ENCODE measurements around the gene UBAP1. TPM values are rescaled to one million over a fixed set of nuclear protein-coding genes. Genes with fewer than 3 reads are reported as not detected.

UBAP1 gene
- total RNA-seq, 1 experiment from 2014 or later = 29.4 TPM

GRCh38 chr9:34227445-34227844 is 48.6 kb downstream of the UBAP1 start:
- Mint-ChIP-seq H3K36me3 (ENCODE audit: insufficient read depth, unreplicated experiment) (no peaks in the 10 kb centered on the region), H3K27me3 (ENCODE audit: unreplicated experiment) (no peaks in the 10 kb centered on the region), H3K27ac (ENCODE audit: unreplicated experiment) (no peak overlapping the region), H3K4me1 (ENCODE audit: low read depth, unreplicated experiment) (no peaks in the 10 kb centered on the region), H3K4me3 (ENCODE audit: low read depth, unreplicated experiment) (no peak overlapping the region), H3K9me3 (ENCODE audit: low read depth, unreplicated experiment) (no peaks in the 10 kb centered on the region)
- DNase-seq = no peak
- BruUV-seq (replicated peaks) = no TSS peak
- no peak for TF ChIP-seq CTCF (IDR thresholded peaks at IDR 0.05; ENCODE audit: unreplicated experiment)
- intact Hi-C loops (cut with micrococcal nuclease; ENCODE audit: unreplicated experiment) = no loop called here
- CTCF ChIA-PET = no interaction called here

GRCh38 chr9:34230556-34230955 is 51.7 kb downstream of the UBAP1 start:
- H3K4me3 Mint-ChIP-seq (ENCODE audit: low read depth, unreplicated experiment) = no peak overlapping the region
- CTCF ChIA-PET = interaction anchor here (0.6 kb wide), 1 partner anchor 17 kb away, joined by 4 read pairs; no protein-coding TSS in a partner anchor
- no peak for TF ChIP-seq CTCF (IDR thresholded peaks at IDR 0.05; ENCODE audit: unreplicated experiment)
- H3K4me1 Mint-ChIP-seq (ENCODE audit: low read depth, unreplicated experiment) = no peaks in the 10 kb centered on the region
- H3K36me3 Mint-ChIP-seq (ENCODE audit: insufficient read depth, unreplicated experiment) = peaks cover 6% of the 10 kb centered on the region
- no peak overlapping the region for H3K27ac Mint-ChIP-seq (ENCODE audit: unreplicated experiment)
- DNase-seq = no peak
- BruUV-seq (replicated peaks) = no TSS peak
- intact Hi-C loops (cut with micrococcal nuclease; ENCODE audit: unreplicated experiment) = no loop called here
- H3K27me3 Mint-ChIP-seq (ENCODE audit: unreplicated experiment) = no peaks in the 10 kb centered on the region
- H3K9me3 Mint-ChIP-seq (ENCODE audit: low read depth, unreplicated experiment) = no peaks in the 10 kb centered on the region

- no peak for DNase-seq
- BruUV-seq (replicated peaks) = no TSS peak
- intact Hi-C loops (cut with micrococcal nuclease; ENCODE audit: unreplicated experiment) = no loop called here
- Mint-ChIP-seq H3K4me3 (ENCODE audit: low read depth, unreplicated experiment) (no peak overlapping the region), H3K27me3 (ENCODE audit: unreplicated experiment) (no peaks in the 10 kb centered on the region), H3K9me3 (ENCODE audit: low read depth, unreplicated experiment) (no peaks in the 10 kb centered on the region), H3K36me3 (ENCODE audit: insufficient read depth, unreplicated experiment) (peaks cover 6% of the 10 kb centered on the region), H3K27ac (ENCODE audit: unreplicated experiment) (no peak overlapping the region), H3K4me1 (ENCODE audit: low read depth, unreplicated experiment) (no peaks in the 10 kb centered on the region)
- CTCF ChIA-PET = interaction anchor here (0.5 kb wide), 1 partner anchor 86 kb away, joined by 6 read pairs; no protein-coding TSS in a partner anchor
- no peak for TF ChIP-seq CTCF (IDR thresholded peaks at IDR 0.05; ENCODE audit: unreplicated experiment)
Measured at GRCh38 chr9:34232201-34232600, 53.4 kb downstream of the UBAP1 start.

- no peaks in the 10 kb centered on the region for H3K27me3 Mint-ChIP-seq (ENCODE audit: unreplicated experiment)
- intact Hi-C loops (cut with micrococcal nuclease; ENCODE audit: unreplicated experiment) = no loop called here
- H3K4me1 Mint-ChIP-seq (ENCODE audit: low read depth, unreplicated experiment) = no peaks in the 10 kb centered on the region
- H3K4me3 Mint-ChIP-seq (ENCODE audit: low read depth, unreplicated experiment) = no peak overlapping the region
- BruUV-seq (replicated peaks) = no TSS peak
- CTCF ChIA-PET = no interaction called here
- no peak overlapping the region for H3K27ac Mint-ChIP-seq (ENCODE audit: unreplicated experiment)
- DNase-seq = no peak
- H3K9me3 Mint-ChIP-seq (ENCODE audit: low read depth, unreplicated experiment) = no peaks in the 10 kb centered on the region
- H3K36me3 Mint-ChIP-seq (ENCODE audit: insufficient read depth, unreplicated experiment) = peaks cover 6% of the 10 kb centered on the region
- TF ChIP-seq CTCF (IDR thresholded peaks at IDR 0.05; ENCODE audit: unreplicated experiment) = no peak
Measured at GRCh38 chr9:34233672-34234071, 54.8 kb downstream of the UBAP1 start.

All from Calu3 (cell line).